HG02610 (cell line): ENCODE results near the gene STRN4.

ENCODE experiments used
- ATAC-seq: cut with Tn5 transposase; IDR thresholded peaks from one replicate; pipeline ENCODE4 v1.9.1; 2021; ENCODE audit warnings: mild to moderate bottlenecking, moderate library complexity; ENCODE audit not compliant: unreplicated experiment

STRN4 gene

DNA sequence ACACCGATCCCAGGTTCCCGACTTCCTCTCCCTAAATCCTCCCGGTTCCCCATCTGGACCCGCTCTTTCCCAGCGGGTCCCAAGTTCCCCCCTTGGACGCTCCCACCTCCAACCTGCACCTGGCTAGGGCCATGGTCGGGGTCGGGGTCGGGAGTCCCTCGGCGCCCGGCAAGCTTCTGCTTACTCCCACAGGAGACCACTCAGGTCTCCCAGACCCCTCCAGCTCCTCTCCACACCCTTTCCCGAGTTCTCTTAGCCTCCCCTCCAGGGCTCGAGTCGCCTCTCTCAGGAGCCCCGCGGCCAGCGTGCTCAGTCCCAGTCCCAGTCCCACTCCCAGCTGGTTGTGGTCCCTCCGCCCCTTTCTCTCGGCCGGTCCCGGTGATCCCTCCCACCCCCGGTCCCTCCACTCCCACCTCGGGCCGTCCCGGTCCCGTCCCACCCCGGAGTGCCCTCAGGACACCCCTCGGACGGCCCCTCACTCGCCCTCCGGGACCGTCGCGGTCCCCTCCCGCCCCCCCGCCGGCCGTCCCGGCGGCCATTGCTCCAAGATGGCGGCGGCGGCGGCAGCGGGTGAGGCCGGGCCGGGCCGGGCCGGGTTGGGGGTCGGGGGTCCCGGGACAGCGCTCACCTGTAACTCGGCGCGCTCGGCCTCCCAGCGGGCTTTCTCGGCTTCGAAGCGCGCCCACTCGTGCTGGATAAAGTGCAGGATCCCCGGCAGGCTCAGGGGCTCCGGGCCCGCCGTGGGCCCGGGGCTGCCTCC, 549 bp downstream of the STRN4 start, which contains the start of gene FKRP:
Gene FKRP (plus strand): TSS at position 537 of the 760 bp plus-strand sequence. CDS start 9,394 bp downstream, outside the sequence.
- ATAC-seq: peak; percentile 34

DNA sequence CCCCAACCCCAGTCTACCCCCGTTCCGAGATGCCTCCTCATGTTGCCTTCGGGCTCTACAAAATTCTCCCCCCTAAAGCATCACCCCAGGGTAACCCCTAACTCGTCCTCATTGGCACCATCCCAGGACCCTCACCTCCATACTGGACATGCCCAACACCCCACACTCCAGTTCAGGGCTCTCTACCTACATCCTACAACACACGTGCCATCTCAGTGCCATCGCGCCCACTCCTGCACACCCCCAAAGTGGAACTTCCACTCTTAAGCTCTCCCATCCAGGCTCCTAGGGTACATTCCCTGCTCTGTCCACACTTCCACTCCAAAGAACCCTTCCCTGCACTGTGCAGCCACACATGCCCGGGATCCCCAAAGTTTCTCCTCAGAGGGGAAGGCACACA, 1.2 kb downstream of the STRN4 start:
- ATAC-seq: no peak

DNA sequence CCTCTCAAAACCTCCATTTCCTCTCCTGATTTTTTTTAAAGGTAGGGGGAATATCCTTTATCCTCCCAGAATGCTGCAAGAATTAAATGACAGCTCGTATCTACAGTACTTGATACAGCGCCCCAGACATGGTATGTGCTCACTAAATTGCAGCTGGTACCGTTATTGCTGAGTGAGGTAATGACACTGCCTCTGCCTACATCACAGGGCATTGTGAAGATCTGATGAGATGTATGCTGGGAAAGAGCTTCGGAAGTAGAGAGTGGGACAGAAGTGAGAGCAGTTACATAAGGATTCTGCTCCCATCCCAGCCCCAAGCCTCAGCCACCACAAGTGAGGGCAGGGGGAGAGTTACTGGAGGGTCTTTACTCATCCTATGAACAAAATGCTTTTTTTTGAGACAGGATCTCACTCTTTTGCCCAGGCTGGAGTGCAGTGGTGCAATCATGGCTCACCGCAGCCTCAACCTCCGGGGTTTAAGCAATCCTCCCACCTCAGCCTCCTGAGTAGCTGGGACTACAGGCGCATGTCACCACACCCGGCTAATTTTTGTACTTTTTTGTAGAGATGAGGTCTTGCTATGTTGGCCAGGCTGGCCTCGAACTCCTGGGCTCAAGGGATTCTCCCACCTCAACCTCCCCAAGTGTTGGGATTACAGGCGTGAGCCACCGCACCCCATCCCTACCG, 2.1 kb downstream of the STRN4 start:
- ATAC-seq: no peak

DNA sequence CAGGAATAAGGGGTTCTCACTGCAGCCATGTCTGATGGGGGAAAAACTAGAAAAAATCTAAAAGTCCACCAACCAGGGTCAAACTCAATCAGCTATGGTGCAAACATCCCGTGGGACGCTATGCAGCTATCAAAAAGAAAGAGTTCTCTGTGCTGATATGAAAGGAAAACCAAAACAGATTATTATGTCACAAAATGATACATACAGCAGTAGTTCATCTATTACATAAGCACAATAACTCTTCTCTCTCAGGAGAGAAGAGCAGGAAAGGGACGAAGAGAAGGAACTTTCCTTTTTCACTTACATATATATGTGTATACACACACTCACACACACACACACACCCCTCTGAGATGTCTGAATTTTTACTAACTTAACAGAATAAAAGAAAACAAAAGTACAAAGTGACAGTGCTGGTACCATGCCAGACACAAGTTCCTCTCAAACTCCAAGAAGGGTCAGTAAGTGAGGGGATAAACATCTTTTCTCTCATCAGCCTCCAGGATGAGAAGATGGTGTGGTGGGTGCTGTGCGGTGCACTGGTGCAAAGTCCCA, 3.2 kb downstream of the STRN4 start:
- no peak for ATAC-seq

DNA sequence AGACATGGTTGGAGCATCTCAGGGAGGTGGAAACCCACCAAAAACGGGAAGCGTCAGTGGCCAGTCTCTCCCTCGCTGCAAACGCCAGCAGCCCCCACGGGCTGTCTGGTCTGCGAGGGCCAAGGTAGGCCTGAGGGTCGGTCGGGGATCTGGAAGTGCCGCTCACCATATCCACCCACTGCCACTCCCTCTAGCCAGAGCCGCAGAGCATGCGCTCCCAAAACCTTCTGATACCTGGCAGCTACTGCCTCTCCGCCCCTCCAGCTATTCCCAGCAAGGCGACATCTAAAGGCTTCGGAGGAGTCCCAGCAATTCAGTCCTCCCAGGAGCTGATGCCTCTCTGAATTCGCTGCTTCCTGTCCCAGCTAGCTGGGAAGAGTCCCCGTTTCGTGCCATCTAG, 4.8 kb downstream of the STRN4 start:
- ATAC-seq: no peak

DNA sequence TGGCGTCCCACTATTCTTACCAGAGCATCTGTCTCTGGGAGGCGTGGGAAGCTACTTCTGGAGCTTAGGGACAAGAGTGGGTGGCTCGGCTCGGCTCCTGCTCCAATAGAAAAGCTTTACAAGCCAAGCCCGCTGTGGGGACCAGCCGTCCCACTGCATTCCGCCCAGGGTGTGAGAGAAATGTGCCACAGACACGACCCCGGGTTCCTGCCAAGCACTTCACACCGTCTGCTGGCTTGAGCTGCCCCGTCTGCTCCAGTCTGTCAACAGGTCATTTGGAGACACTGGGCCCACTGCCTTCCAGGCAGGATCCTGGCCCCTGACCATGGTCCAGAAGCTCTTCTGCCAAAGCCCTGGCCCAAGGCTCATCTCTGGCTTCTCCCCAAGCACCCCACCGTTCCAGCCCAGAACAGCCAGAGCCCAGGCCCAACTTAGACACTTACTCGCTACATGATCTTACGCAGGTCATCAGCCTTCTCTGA, 6.9 kb downstream of the STRN4 start:
- no peak for ATAC-seq

DNA sequence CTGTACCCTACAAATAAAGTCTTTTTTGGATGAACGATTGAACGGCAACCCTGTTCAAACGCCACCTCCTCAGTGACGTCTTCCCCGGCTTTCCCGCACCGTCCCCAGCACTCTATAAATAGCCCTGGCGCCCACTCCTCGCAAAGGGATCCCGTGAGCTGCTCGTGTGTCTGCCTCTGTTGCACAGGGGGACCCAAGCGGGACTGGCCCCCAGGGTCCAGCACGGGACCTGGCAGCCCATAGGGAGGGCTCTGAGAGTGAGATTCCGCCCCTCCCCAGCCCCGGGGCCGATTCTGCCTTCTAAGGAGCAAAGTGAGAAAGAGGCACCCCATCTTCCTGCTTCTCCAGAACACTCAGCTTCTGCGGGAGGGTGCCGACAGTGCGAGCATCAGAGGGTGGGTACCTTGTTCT, 8.5 kb downstream of the STRN4 start:
- ATAC-seq: no peak

DNA sequence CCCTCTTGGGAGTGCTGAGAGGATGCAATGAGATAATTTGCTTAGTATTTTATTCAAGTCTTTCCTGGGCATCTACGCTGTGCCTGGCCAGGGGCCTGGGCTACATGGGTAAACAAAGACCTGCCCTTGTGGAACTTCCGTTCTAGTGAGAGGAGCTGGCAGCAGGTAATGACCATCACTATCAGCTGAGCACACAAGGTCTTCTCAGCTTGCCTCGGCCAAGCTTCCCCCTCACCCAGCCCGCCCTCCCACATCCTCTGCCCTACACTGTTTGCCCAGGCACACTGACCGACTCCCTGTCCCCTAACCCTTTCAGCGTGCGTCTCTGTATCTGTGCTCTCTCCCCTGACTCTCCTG, 9.0 kb downstream of the STRN4 start:
- no peak for ATAC-seq

DNA sequence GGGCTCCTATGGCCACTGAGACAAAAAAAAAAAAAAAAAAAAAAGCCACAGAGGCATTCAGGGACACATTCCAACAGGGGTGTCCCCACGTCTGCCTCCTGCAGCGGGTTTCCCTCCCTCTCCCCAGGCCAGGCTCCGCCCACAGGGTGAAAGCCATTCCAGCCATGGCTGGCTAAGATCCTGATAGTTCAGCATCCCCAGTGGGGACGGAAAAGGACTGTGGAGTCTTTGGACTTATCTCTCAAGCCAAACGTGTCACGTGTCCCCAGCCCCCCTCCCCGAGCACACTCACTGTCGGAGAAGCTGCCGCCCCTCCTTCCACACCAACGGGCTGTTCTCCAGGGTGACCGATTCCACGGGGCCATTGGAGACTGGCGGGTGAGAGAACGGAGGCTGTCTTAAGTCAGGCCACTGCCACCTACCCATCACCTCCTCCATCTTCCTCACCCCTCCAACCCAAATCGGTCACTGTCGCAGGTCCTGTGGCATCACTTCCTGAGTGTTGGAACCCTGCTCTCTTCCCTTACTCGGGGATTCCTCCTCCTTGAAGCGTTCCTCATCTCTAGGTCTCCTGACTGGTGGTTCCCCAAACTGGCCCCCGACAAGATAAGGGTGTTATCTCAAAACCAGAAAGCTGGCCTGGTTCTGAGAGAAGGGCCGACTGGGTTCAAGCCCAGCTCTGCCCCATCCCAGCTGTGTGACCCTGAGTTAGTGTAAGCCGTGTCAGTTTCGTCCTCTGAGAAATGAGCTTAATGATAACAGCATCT, 9.5 kb downstream of the STRN4 start:
- no peak for ATAC-seq

DNA sequence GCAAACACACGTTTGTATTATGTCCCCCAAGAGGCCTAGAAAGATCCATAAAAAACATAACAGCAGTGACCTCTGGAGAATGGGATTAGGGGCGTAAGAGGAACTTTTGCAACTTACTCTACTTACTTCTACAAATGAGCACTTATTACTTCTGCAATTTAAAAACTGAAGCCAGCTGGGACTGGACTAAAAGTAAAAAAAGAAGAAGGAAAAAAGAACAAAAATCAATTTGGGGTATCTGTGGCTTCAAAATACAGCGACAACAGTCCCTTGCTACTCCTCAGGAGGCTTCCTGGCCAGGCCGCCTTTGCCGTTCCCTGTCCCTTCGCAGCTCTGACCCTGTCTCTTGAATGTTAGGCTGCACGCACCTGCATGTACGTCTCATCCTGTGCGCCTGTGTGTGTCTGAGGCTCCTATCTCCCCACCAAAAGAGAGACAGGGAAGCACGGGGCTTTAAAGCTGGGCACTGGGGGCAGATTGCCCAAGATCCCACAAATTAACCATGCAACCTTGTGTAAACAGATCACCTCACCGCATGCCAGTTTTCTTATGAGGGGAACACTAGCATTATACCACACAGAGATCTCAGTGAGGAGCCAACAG, 12.5 kb downstream of the STRN4 start:
- ATAC-seq: no peak

DNA sequence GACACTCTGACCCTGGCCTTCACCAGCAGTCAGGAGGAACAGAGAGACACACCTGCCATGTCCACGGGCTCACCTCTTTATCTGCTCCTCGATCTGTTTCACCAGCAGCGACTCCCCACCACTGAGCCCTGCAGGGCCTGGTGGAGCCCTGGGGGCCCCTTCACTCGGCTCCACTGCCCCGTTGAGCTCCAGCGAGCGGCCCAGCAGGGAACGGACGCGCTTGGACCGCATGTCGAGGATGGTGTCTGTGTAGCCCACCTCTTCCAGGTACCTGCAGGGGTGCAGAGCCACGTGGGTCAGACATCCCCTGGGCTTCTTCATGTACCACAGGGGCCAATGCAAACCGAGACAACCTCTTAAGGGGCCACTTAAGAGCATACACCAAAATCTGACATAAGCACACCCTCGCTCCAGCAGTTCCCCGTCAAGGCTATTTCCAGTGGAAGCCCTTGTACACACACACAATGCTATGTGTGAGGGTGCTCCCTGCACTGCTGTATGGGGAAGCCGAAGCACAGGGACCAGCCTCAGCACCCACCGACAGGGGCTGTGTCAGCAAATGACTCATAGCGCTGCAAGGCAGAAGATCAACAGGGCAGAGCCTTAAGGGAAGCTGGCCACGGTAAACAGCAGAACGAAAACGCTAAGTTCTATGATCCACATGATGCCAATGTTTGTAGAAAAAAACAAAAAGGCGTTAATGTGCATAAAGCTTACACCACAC, 13.1 kb downstream of the STRN4 start:
- no peak for ATAC-seq

DNA sequence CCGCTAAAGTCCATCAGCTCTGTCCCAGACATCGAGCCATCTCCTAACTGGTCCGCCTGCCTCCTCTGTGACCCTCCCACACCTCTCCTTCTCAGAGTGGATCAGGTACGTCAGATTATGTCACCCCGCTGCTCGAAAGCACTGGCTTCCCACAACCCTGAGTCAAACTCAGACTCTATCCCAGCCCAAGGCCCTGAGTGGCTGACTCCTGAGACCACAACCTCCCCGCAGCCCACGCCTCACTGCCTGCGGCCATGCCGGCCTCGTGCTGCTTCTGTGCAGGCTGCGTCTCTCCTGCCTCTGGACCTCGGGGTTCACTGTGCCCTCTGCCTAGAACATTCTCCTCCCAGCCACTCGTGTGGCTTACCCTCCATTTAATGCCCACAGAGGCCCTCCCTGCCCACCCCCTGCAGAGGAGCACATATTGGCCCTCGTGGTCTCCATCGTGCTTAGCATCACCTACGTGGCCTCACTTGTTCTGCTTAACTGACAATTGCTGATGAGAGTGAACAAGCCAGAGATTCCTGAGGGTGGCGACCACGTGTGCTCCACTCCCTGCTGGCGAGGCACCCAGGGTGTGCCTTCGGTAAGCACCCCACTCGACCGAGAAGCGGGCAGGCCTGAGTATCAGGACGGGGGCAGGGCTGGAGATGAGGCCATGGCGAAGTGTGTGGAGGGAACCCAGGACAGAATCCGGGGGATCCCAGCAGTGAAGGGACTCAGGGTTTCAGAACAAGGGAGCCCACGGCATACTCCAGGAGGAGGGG, 13.9 kb downstream of the STRN4 start:
- ATAC-seq: no peak

DNA sequence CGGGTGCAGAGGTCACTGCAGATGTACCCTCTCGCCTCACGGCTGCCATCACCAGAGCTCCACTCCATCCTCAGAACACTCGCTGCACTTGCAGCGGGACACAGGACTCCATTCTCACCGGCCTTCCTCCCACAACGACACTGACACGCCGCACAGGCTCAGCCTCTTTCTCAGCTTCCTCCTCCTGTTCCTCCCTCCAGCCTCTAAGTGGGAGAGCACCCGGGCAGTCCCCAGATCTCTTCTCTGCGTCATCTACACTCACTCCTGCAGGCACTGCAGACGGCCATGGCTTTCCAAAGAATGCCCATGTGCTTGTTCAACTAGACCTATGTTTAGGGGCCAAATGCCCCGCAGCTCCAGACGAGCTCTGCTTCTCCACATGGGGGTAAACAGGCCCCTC, 14.7 kb downstream of the STRN4 start:
- ATAC-seq: no peak

DNA sequence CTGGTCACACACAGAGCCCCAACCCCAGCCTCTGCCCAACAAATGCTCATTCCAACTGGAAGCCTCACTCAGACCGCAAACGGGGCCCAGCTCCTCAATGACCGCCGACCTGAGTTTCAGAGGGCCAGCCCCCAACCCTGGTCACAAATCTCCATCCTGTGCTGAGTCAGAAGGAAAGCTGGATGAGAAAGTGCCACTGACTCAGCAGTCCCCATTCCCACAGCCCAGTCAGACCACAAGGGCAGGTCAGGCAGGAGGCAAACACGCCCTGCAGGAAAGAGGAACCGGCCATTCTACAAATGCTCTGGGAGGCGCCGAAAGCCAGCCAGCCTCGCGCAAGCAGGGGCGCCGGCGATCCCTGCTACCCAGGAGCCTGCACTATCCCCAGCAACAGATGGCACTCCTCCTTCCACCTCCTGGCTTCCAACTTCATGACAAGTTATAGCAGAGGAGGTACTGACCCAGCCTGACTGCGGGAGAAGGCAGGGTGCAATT, 15.2 kb downstream of the STRN4 start:
- no peak for ATAC-seq

DNA sequence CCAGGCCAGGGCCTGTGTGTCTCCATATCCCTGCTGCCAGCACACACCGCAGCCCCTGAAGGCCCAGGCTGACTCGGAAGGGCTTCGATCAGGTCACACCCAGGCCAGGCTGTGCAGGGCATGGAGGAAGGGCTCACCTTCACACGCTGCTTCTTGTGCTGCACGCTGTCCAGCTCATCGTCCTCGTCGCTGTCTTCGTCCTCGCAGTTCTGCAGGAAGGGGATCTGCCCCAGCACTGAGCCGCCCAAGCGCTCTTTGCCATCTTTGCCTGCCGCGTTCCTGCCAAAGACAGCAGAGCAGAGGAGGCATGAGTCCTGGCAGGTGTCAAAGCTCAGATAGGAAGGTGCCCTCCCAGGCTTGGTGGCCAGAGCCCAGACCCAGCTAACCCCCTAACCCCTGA, 15.7 kb downstream of the STRN4 start:
- ATAC-seq: no peak

DNA sequence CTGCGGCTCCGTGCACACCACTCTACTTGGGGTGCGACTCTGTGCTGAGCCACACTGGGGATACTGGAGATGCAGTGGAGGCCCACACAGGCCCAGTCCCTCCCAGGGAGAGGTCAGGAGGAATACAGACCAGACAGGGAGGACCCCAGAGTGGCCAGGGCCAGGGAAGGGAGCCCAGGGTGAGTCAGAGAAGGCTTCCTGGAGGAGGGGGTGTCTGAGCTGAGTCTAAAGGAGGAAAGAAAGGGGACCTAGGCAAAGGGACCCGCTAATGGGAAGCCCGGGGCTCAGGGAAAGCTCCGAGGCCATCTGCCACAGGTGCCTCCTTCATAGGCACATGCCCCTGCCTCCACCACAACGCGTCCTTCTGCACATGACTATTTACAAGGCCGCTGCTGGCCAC, 16.1 kb downstream of the STRN4 start:
- ATAC-seq: no peak

DNA sequence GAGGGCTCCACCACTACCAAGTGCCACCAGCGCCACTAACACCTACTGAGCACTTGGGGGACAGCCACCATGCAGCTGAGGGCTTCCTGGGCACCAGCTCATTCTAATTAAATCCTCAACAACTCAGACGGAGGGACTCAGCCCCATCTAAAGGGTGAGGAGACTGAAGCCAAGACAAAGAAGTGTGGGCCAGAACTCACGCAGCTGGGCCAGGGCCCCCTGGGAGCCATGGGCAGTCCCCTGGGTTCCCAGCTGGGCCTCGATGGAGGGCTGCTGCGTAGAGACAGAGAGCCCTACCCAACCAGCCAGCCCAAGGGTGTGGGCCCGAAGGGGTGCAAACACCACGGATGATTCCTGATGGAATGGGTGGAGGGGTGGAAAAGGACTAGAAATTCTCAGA, 16.6 kb downstream of the STRN4 start:
- no peak for ATAC-seq

DNA sequence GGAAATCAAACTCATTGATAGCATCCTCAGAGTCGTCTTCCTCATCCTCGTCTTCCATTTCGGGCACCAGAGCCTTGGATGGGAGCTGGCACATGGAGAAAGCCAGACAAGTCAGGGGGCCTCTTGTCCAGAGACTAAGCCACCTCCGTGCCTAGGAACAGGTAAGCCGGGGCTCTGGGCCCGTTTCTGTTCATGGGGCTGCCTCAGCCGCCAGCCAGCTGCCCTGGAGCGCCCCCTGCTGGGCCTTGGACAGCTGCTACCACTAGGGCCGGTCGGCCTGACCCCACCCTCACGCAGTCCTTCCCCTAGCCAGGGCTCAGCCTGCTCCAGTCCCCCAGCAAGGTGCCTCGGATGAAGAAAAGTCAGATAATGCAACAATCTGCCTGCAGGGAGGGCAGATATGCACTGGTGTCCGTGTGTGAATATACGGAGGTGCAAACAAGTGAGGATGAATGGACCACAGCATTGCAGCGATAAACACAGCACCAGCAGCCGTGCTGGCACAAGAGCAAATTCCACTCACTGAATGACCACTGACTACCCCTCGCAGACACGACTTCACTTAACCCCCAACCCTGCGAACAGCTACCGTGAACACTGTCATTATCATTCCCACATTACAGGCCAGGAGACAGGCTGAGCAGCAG, 17.4 kb downstream of the STRN4 start:
- no peak for ATAC-seq

DNA sequence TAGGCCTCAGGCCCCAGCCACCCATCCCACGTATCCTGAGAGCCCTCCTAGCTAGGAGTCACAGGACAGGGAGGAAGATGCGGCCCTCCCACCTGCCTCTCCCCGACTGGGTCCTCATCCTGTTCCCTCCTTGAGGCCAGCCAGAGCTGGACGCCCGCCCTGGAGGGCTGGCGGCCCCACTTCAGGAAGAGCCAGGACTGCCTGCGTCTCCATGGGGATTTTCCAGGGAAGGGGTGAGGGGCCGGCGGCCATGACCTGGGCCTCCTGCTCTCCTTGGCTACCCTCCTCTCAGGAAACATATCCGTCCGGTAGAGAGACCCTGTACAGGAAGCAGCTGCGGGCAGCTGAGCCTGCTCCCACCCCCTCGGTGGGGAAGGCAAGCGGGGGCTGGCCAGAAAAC, 18.0 kb downstream of the STRN4 start:
- ATAC-seq: no peak
